Upper lobe of left lung (tissue), 4 donors: ENCODE data around the gene LACTBL1.

Source experiments
- CTCF ChIP-seq, 6 experiments: fragments of 450-650 bp in 4 of 6; fragments of 200-600 bp in 2 of 6; sonication (generic) in 2 of 6; IDR thresholded peaks; one replicate each; pipeline ENCODE4 v1.5.1; 2016 to 2019; ENCODE audit warnings: antibody characterized with exemption in 6 of 6
- EP300 ChIP-seq, 4 donors: sonication (generic); formaldehyde crosslinking; IDR thresholded peaks; one replicate each; pipeline ENCODE4 v1.5.1; 2017; ENCODE audit warnings: antibody characterized with exemption in 4 of 4, control low read depth in 2 of 4
- POLR2A ChIP-seq, 4 donors: fragments of 450-650 bp; IDR thresholded peaks; one replicate each; pipeline ENCODE4 v1.5.1; 2016 to 2017; ENCODE audit warnings: antibody characterized with exemption in 4 of 4, mild to moderate bottlenecking in 2 of 4
- POLR2AphosphoS5 ChIP-seq, 2 donors: sonication (generic); formaldehyde crosslinking; IDR thresholded peaks; one replicate each; pipeline ENCODE4 v1.5.1; 2017; ENCODE audit warnings: antibody characterized with exemption in 2 of 2

DNA sequence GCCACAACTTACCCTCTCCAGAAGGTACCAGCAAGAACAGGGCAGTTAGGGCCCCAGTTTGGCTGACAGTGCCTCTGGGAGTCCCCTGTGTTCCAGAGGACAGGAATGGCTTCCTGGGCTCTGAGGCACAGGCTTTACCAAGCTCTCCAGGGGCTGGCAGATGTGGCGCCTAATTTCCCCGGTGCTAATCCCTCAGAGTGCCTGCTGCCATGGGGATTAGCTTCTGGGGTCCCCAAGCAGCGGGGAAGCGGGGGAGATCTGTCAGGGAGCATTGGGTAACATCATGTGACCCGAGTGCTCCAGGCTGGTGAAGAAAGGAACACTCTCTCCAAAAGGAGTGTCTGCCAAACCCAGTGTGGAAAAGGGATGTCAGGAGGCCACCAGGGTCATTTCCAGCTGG lies at the start of gene LACTBL1:
- TF ChIP-seq POLR2A (IDR thresholded peaks at IDR 0.05) (no peak), CTCF (IDR thresholded peaks at IDR 0.05) (no peak), POLR2AphosphoS5 (IDR thresholded peaks at IDR 0.05) (no peak), EP300 (IDR thresholded peaks at IDR 0.05) (no peak)
